ENCODE data around the gene ELOVL1.
"Not testable (repeated sequence)": the region's sequence is repeated elsewhere in the genome, so short reads cannot be mapped to it uniquely, and the experiment has no call there.

ELOVL1 gene

DNA sequence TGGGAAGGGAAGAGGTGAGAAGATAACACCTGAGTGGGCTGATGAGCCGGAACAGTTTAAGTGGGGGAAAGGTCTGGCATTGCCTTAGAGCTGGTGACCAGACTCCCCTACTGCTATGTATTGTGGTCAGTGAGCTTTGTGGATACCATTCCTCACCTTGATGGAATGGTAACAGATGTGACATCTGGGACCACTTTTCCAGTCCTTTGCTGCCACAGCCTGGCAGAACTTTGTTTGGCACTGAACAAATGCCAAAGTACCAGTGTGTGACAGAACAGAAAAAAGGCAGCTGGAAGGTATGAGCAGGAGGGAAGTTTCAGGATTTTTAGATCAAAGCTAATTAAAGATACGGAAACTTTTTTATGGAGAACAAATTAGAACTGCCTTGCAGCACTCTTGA is 15.6 kb upstream of the ELOVL1 start:
- FAIRE-seq, result no peak
- DNase-seq (ENCODE audit: extremely low spot score, insufficient read length, low read depth), result no peak

DNA sequence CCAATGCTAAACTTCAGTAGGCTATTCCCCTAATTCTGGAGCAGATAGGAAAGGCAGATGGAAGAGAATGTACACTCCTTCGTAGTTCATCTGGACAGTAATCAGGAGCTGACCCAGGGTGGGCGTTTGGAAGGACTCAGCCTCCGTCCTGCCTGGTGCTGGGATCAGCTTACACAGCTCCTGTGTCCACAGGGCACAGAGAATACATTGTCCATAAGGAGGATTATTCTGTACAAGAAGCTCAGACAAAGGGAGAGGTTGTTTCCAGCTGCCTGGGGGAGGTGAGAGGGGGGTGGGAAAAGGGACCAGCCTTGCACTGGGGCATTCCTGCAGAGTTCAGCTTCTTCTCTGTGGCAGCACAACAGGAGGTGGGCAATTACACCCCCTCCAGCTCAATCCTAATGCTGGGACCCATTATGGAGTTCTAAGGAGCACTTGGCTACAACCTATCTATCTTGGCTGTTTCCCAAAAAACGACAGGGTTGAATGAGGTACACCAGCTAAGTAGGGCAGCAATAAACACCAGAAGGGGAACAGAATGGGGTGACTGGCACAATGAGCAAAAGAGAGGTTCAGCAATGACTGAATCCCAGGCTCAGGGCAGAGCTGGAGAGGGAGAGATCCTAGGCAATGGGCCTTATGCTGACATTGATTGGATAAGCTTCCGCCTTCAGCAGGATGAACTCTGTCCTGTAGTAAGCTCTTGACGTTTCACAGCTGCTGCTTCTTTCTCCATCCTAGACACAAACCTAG is 14.4 kb upstream of the ELOVL1 start:
- FAIRE-seq (no peak), DNase-seq (ENCODE audit: extremely low spot score, insufficient read length, low read depth) (no peak)

DNA sequence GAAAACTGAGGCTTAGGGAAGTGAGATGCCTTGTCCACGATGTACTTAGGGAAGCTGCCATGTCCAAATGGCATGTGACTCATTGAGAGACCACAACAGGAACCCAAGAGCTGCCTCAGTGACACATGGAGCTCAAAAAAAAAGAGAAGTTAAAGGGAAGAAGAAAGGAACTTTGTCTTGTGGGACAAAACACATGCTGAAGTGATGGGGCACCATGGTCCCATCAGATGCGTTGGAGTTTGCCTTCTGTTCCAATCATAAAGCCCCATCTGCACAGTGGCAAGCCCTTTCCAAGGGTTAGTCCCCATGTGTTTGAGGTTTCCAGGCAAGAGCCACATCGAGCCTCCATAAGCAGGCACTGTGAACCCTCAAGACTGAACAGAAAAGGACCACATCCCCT is 13.8 kb upstream of the ELOVL1 start:
- no peak for DNase-seq (ENCODE audit: extremely low spot score, insufficient read length, low read depth)
- FAIRE-seq, result no peak

DNA sequence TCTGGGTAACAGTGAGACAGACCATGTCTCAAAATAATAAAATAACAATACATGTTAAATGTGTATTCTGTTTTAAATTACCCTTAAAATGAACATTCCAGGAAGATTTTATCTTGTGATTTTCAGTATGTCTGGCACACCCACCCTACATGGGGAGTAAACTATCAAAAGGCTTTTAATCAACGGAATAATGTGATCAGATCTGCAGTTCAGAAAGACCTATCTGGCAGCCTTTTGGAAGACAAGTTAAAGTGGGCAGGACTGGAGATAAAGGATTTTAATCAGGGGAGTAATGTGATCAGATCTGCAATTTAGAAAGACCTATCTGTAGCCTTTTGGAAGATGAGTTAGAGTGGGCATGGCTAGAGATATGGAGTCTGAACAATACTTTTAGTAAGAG is 11.7 kb upstream of the ELOVL1 start:
- FAIRE-seq (no peak), DNase-seq (ENCODE audit: extremely low spot score, insufficient read length, low read depth) (no peak)

DNA sequence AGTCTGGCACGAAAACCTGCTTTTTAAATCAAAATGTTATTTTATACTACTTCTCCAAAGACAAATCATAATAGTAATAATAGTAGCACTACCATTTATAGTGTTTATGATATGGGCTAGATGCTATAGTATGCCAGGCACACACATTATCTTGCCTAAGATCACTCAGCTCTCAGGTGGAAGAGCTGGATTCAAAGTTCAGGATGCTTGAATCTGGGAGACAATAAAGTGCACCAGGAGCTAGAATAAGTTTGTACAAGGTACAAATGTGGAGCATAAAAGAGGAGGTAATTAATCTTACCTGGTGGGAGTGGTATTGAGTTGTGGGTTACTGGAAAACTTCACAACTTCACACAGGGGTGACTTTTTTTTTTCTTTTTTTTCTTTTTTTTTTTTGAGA is 10.0 kb upstream of the ELOVL1 start:
- DNase-seq (ENCODE audit: extremely low spot score, insufficient read length, low read depth), result no peak
- no peak for FAIRE-seq

DNA sequence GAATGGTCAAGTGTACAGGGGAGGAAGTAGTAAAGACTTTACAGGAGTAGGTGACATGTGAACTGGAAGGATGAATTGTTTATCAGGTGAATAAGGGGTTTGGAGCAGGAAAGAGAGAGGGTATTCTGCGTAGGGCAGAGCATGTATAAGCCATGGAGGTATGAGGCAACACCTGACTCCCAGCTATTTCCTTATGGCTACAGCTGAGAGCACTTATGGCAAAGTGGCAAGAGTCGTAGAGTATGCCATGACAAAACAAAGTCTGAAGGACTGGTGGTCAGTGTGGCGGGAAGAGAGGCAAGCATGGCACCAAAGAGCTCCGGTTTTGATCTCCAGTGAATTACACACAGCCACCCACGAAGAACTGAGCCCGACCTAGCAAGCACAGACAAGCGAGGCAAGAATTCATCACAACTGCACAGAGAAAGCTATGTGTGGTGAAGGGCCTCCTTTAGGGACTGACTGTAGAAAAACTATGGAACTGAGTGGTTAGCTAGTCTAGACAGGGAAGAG is 9.0 kb upstream of the ELOVL1 start:
- no peak for DNase-seq (ENCODE audit: extremely low spot score, insufficient read length, low read depth)
- FAIRE-seq, result no peak

DNA sequence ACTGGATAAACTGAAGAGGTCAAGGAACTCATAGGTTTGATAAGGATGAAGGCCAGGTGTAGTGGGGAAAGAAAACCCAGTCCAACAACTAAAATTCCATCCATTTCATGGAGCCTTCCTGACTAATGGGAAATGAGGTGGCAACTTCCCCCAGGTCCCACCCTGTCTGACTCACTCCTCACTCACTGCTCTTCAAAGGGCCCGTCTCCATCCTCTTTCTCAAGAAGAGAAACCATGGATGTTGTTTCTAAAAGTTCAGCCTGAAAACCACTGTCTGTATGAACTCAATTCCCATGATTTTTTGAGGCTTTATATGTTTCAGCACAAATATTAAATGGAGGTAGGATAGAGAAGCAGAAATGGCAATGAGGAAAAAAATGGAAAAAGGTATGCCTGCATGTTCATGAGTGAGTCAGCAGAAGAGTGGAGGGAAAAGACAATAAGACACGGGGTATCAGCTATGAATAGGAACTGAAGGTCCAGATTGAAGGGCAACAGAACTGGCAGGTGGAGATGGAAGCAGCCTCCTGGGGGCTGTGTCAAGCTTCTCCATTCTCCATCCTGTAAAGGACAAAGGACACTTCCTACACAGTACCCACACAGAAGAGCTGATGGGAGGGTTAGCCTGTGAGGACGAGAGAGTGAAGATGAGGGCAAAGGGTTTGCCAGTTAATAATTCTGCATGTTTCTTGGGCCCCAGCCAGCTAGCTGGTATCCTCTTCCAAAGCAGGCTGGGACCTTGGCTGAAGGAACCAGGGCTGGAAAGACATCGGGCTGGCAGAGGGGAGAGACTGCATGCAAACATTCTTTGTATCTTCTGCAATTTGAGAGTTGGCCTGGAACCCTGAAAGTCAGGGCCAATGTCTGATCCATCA is 5.5 kb upstream of the ELOVL1 start:
- FAIRE-seq (no peak), DNase-seq (ENCODE audit: extremely low spot score, insufficient read length, low read depth) (no peak)

DNA sequence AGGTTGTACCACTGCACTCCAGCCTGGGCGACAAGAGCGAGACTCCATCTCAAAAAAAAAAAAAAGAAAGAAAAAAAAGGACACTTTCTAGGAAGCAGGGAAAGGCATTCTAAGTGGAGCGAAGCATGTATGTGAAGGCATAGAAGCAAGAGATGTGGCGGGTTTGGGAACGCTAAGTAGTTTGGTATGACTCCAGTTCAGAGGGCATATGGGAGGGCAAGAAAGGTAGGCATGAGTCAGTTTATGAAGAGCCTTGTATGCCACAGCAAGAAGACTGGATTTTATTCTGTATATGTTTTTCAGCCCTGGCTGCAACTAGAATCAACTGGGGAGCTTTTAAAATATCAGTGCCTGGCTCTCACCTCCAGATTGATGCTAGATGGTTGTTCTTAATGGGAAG is 4.4 kb upstream of the ELOVL1 start:
- FAIRE-seq (no peak), DNase-seq (ENCODE audit: extremely low spot score, insufficient read length, low read depth) (no peak)

DNA sequence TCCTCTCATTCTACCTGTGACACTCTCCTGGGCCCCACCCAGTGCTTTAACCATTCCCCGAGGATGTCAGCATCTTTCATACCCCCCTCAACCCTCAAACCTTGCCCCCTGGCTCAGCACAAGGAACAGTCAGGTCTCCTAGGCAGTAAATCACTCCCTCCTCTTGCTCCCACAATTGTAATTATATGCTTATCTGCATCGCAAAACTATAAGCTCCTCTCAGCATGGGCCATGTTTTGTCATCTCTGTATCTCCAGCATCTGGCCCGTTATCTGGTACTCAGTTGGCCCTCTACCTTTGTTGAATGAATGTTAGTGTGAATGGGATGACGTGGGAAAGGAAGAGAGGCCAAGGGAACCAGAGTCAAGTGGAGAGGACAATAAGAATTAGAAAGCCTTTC is 2.8 kb upstream of the ELOVL1 start:
- FAIRE-seq, result no peak
- no peak for DNase-seq (ENCODE audit: extremely low spot score, insufficient read length, low read depth)

DNA sequence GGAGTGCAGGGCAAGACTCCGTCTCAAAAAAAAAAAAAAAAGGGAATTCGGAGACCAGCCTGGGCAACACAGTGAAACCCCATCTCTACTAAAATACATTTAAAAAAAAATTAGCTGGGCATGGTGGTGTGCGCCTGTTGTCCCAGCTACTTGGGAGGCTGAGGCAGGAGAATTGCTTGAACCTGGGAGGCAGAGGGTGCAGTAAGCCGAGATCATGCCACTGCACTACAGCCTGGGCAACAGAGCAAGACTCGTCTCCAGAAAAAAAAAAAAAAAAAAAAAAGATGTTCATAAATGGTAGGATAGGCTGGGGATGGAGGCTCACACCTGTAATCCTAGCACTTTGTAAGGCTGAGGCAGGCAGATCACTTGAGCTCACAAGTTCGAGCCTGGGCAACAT is 2.0 kb upstream of the ELOVL1 start:
- DNase-seq (ENCODE audit: extremely low spot score, insufficient read length, low read depth); FAIRE-seq: not testable (repeated sequence)

DNA sequence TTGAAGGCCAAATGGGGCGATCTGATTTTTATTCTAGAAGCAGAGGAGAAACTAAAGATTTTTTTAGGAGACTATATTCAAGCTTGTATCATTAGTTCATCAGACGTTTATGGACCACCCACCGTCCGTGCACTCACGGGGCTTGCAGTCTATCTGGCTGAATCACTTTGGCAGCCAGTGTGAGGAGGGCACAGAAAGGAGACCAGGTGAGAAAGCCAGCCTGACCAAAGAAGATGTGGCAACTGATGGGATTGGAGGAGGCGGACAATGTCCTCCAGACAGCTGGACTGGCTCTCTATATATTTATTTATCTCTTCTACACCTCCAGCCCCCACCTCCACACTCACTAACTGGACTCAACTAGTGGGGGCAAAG is 822 bp upstream of the ELOVL1 start:
- FAIRE-seq (no peak), DNase-seq (ENCODE audit: extremely low spot score, insufficient read length, low read depth) (no peak)

DNA sequence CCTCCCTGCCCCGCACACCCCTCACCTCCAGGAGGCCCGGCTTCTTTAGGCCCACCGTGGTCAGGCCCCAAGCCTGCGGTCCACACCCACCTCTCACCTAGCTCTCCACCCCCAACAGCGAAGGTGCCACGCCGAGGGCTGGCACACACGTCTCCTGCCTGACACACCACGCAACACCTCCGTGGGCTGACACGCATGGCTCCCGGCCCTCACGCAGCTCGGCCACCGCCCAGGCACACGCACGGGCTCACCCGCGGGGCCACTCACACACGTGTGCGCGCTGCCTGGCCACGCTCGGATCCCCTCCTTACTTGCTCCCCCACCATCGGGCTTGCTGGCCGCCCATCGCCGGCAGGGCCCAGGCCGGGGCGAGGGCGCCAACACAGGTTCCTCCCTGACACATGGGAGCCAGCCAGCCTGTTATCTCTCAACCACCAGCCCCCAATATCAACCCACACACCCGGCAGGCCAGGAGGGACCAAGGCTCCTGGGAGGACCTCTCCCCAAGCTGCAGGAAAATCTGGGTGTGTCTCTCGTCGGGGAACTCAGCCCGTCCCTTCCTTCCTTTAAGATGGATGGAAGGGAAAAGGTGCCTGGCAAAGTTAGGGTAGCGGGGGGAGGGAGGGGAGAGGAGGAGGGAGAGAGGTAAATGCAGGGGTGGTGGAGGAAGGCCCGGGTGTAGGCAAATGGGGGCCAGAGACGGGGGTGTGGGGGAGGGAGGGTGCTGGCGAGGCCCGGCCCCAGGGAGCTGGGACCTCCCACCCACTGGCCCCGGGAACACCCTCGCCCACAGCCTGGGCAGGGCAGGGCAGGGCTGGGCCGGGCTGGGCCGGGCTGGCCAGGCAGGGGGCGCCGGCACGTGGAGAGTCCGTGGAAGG is 546 bp downstream of the ELOVL1 start:
- no peak for FAIRE-seq
- DNase-seq (ENCODE audit: extremely low spot score, insufficient read length, low read depth), result no peak

DNA sequence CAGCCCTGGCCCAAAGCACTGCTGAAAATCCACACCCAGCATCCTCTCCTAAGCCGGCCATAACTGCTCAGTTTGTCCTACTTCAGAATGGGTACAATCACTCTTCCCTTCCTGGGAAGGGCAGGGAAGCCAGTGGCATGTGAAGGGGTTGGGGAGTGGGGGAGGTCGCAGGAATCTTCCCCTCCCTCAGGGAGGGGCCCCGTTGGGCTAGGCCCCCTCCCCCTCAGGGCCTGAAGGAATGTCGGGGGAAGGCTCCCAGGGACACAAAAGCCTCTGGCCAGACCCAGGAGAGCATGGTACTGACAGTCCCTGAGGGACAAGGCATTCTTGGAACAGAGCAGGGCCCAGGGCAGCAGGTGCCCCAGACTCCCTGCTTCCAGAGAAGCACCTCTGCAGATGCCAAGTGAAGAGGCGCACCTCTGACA is 1.2 kb downstream of the ELOVL1 start:
- FAIRE-seq (no peak), DNase-seq (ENCODE audit: extremely low spot score, insufficient read length, low read depth) (no peak)

DNA sequence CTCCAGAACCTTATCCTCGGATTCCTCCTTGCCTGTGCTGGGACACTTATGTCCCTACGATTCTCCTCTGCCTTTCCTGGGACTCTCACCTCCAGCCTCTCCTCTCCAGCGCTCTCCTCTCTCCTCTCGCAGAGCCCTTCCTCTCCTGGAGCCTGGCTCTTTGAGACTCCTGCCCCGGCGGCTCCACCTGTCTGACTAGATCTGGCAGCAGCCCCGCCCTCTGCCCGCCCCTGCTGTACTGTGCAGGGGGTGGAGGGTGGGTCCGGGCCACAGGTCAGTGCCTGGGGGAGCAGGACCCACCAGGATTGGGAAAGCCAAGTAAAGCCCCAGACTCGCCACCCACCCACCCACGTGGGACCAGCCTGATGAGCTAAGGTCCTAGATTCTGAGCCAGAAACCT is 1.6 kb downstream of the ELOVL1 start:
- FAIRE-seq, result no peak
- no peak for DNase-seq (ENCODE audit: extremely low spot score, insufficient read length, low read depth)

DNA sequence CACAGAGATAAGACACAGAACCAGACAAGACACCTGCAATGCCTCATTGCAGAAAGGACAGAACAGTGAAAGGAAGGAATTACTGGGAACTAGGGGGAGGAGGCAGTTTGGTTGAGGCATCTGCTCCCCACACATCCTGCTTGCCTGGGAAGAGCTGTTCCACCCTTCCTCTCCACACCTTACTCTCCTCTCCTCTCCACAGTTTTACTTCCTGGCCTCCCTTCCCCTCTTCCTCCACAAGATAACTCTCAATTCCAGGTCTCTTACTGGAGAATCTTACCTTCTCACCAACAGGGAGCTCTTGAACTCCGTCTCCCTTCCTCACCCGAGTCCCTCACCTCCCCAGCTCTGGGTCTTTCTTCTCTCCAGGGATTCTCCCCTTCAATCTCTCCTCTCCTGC is 2.1 kb downstream of the ELOVL1 start:
- no peak for DNase-seq (ENCODE audit: extremely low spot score, insufficient read length, low read depth)
- FAIRE-seq, result no peak

DNA sequence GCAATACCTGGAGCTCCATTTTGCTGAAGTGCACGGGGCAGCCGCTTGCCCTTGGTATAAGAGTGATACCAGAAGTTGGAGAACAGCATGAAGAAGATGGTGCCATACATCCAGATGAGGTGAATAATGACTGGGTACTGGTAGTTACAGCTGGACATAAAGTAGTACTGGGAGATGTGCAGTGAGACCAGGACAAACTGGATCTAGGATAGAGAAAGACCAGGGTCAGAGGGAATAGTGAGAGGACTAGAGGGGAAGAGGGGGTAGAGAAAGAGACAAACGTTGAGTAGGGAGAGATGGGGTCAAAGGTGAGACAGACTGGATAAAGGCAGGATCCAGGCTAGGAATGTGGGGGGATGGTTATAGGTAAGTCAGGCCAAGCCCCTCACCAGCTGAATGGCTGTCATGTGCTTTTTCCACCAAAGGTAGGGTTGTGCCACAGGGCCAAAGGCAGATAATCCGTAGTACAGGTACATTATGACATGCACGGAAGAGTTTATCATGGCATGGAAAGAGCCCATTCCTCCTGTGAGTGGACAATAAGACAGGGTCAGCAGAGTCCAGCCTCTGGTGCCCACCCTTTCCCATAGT is 3.8 kb downstream of the ELOVL1 start:
- FAIRE-seq, result no peak
- no peak for DNase-seq (ENCODE audit: extremely low spot score, insufficient read length, low read depth)

DNA sequence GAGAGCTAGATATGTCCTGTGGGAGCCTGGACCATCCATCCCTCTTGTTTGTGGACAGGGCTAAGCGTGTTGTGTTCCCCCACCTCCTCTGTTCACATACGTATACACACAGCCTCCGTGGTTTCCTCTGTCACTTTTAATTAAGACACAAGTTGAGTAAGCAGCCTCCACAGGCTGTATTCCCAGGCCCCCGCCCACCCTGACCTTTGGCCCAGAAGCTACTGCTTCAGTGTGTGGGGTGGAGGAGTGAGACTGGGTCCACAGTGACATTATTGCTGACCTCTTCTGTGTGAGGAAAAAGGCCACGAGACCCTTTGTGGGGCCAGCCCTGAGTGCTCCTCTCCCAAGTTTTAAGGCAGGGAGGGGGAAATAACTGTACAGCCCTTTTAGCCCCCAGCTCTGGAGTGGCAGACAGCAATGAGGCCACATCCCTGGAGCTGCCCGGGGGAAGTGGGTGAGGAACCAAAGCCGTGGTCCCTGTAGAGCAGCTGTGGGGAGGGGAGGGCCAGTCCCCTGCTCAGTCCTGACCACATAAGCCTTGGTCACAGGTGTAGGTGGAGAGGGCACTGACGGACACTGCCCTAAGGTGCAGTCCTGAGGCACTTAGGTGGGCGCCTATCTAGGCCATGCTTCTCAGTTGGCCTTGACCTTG is 4.4 kb downstream of the ELOVL1 start:
- DNase-seq (ENCODE audit: extremely low spot score, insufficient read length, low read depth) (no peak), FAIRE-seq (no peak)

DNA sequence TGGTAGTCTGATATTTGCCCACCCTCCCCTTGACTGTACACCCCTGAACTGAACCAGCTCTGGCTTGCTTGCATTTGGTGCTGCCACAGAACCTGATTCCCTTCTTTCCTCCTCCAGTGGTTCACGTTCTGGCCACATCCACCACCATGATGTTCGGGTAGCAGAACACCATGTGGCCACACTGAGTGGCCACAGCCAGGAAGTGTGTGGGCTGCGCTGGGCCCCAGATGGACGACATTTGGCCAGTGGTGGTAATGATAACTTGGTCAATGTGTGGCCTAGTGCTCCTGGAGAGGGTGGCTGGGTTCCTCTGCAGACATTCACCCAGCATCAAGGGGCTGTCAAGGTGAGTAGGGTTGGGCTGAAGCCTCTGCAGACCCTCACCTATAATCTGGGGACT is 7.2 kb downstream of the ELOVL1 start:
- FAIRE-seq (no peak), DNase-seq (ENCODE audit: extremely low spot score, insufficient read length, low read depth) (no peak)

DNA sequence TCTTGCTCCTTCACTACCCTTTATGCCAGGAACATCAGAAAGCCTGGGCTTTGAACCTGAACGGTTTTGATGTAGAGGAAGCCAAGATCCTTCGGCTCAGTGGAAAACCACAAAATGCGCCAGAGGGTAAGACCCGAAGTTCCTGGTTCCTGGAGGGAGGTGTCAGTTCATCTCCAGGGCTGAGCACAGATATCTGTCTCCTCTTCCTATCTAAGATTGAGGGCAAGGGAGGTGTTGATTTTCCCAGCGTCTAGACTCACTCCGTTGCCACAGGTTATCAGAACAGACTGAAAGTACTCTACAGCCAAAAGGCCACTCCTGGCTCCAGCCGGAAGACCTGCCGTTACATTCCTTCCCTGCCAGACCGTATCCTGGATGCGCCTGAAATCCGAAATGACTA is 8.1 kb downstream of the ELOVL1 start:
- FAIRE-seq (no peak), DNase-seq (ENCODE audit: extremely low spot score, insufficient read length, low read depth) (no peak)
